ENCODE results near the gene ZNF324B. TPM values are rescaled to one million over a fixed set of nuclear protein-coding genes. Genes with fewer than 3 reads are reported as not detected.
"Not testable (repeated sequence)": the region's sequence is repeated elsewhere in the genome, so short reads cannot be mapped to it uniquely, and the experiment has no call there.

The ZNF324B gene
- total and polyA plus RNA-seq, 9 donors: 4.2 to 11.4 (median 8.3) TPM

DNA sequence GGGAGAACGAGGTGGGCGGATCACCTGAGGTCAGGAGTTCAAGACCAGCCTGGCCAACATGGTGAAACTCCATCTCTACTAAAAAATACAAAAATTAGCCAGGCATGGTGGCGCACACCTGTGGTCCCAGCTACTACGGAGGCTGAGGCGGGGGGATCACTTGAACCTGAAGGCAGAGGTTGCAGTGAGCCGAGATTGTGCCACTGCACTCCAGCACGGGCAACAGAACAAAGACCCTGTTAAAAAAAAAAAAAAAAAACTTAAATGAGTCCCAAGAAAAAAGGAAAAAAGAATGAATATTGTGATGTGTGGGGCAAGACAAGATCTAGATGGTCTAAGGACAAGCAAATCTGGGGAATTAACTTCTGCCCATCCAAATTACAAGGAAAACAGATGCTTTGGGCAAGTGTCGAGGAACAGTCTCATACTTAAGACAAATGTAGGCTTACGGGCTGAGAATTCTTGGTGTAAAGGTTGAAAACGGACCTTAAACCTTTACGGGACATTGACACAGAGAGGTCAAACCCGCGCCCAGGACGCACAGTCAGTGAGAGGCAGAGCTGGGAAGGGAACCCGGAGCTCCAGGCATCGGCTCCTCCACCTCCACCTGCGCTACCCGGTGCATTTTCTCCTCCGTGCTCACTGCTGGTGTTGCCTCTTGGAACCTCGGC, 14.8 kb downstream of the ZNF324B start:
- intact Hi-C loops (cut with DNase I): no loop called here
- peak overlapping the region; percentile 62 for H3K4me3 ChIP-seq
- H3K27me3 ChIP-seq: no peaks in the 10 kb centered on the region
- peaks cover 6% of the 10 kb centered on the region for H3K4me1 ChIP-seq (ENCODE audit: insufficient read depth)
- no peaks in the 10 kb centered on the region for H3K9me3 ChIP-seq
- no peak overlapping the region for H3K27ac ChIP-seq
- DNase-seq: no peak
- H3K36me3 ChIP-seq: no peaks in the 10 kb centered on the region
- TF ChIP-seq, protein P1, sequence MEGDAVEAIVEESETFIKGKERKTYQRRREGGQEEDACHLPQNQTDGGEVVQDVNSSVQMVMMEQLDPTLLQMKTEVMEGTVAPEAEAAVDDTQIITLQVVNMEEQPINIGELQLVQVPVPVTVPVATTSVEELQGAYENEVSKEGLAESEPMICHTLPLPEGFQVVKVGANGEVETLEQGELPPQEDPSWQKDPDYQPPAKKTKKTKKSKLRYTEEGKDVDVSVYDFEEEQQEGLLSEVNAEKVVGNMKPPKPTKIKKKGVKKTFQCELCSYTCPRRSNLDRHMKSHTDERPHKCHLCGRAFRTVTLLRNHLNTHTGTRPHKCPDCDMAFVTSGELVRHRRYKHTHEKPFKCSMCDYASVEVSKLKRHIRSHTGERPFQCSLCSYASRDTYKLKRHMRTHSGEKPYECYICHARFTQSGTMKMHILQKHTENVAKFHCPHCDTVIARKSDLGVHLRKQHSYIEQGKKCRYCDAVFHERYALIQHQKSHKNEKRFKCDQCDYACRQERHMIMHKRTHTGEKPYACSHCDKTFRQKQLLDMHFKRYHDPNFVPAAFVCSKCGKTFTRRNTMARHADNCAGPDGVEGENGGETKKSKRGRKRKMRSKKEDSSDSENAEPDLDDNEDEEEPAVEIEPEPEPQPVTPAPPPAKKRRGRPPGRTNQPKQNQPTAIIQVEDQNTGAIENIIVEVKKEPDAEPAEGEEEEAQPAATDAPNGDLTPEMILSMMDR (IDR thresholded peaks at IDR 0.05): no peak
- WGBS, 3 donors: 27 to 41% (median 31%) methylated on average over 18 to 20 of the region's 20 CpGs

DNA sequence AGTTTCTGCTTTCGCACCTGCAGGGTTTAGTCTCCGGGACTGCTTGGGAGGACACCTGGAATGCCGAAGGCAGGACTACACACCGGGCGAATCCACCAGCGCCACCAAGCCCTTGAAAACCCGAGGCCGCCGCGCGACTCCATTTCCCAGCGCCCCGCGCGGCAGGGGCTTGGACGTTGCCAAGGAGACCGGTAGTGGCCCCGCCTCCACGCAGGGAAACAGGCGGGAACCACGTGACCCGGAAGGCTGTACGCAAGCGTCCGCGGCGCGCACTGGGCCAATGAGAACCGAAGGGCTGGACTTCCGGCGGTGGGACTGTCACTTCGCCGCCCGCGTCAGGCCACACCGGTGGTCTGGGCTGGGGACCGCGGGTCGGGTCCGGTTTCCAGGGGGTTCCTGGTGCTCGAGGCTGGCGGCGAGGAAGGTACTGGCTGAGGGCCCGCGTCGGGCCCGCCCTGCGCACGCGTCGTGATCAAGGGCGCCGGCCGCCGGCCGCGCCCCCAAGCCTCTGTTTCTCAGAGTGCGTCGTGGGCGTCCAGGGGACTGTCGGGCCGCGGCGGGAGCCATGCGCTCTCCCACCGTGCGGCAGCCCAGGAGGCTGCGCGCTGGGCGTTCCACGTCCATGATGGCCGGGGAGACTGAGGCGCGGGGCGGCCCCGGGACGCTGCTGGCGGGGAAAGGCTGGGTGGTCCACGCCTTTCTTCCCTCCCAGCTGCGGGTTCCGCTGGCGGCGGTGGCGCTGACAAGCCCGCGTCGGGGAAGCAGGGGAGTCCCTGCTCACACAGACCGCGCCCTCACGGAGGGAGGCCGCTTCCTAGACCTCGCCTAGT, 15.6 kb downstream of the ZNF324B start, which contains the start of gene ZNF324:
Gene ZNF324 (plus strand): TSS at position 321 of the 830 bp plus-strand sequence. CDS start 2,106 bp downstream, outside the sequence.
- DNase-seq: peak; percentile 97 to 98 (median 98)
- WGBS, 3 donors: 0 to 1% (median 0%) methylated on average over 52 to 92 of the region's 92 CpGs
- H3K4me3 ChIP-seq: peak within 1 kb of the TSS; percentile 62
- H3K27me3 ChIP-seq: no peaks in the 10 kb centered on the region
- H3K36me3 ChIP-seq: no peaks in the 10 kb centered on the region
- peak; percentile 42 for TF ChIP-seq POLR2A (IDR thresholded peaks at IDR 0.05)
- TF ChIP-seq, protein P1 (IDR thresholded peaks at IDR 0.05): no peak
- intact Hi-C loops (cut with DNase I): no loop called here
- no peaks in the 10 kb centered on the region for H3K9me3 ChIP-seq
- peak within 1 kb of the TSS in 1 of 2 donors; percentile 44 for H3K27ac ChIP-seq
- peaks cover 6% of the 10 kb centered on the region for H3K4me1 ChIP-seq (ENCODE audit: insufficient read depth)

DNA sequence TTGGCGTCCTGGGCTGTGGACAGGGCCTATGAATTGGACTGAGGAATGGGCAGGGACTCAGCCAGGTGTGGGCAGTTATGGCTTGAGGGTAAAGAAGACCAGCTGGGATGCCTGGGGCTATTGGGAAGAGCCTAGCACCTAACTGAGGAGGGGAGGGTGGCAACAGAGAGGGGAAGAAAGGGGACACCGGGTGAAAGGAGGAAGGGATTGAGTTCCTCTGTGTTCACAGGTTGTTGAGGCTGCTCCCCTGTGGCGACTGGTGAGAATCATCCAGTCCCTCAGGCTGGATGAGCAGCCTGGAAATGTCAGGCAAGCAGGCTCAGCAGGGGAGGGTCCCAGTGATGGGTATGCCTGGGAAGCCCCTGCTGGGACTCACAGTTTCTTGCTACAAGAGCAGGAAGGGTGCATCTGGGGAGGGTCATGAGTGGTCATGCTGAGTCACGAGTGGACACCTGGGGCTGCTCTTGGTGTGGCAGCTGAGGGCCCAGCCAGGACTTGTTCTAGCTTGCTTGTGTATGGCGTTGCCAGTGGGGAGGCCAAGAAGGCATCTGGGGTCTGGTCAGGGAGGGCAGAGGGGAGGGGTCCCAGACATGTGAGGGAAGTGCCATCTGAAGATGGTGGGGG, 16.9 kb downstream of the ZNF324B start:
- intact Hi-C loops (cut with DNase I): no loop called here
- H3K4me3 ChIP-seq: no peak overlapping the region
- TF ChIP-seq EP300 (IDR thresholded peaks at IDR 0.05) (no peak), POLR2A (IDR thresholded peaks at IDR 0.05) (no peak)
- TF ChIP-seq, protein P1 (IDR thresholded peaks at IDR 0.05): no peak
- no peaks in the 10 kb centered on the region for H3K36me3 ChIP-seq
- peaks cover 6% of the 10 kb centered on the region for H3K4me1 ChIP-seq (ENCODE audit: insufficient read depth)
- no peak overlapping the region for H3K27ac ChIP-seq
- H3K27me3 ChIP-seq: no peaks in the 10 kb centered on the region
- no peak for DNase-seq
- no peaks in the 10 kb centered on the region for H3K9me3 ChIP-seq
- WGBS, 3 donors: 46 to 59% (median 49%) methylated on average over 5 of the region's 5 CpGs

DNA sequence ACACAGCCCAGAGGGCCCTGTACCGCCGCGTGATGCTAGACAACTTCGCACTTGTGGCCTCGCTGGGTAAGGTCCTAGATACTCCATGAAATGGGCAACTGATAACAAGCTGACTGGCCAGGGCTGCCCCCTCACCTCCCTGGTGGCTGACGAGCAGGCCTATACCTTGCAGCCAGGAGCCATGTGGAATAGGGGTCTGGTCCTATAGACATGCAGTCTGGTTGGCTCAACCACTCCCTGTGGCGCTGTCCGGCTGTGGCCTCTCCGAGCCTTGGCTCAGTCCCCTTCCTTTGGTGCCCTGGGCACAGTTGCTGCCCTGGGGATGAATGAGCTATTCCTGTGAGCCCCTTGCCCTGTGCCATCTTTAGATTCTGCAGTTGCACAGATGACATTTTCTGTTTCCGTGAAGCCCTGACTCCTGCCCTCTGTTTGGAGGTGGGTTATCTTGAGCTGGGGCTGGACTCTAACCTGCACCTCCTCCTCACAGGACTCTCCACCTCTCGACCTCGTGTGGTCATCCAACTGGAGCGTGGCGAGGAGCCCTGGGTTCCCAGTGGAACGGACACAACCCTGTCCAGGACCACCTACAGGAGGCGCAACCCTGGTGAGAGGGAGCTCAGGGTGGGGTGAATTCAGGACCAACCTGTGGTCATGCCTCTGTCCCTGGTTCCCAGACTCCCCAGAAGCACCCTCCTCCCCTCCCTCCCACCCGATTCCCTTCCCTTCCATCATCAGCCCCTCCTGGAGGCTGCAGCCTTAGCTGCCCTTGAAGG, 18.0 kb downstream of the ZNF324B start:
- Histone ChIP-seq H3K4me3 (no peak overlapping the region), H3K27ac (no peak overlapping the region), H3K36me3 (no peaks in the 10 kb centered on the region), H3K9me3 (no peaks in the 10 kb centered on the region), H3K4me1 (ENCODE audit: insufficient read depth) (peaks cover 6% of the 10 kb centered on the region), H3K27me3 (no peaks in the 10 kb centered on the region)
- intact Hi-C loops (cut with DNase I): no loop called here
- DNase-seq: no peak
- 84 to 91% (median 84%) methylated on average over 17 of the region's 17 CpGs for WGBS, 3 donors
- TF ChIP-seq, protein P1 (IDR thresholded peaks at IDR 0.05): no peak
- no peak for TF ChIP-seq POLR2A (IDR thresholded peaks at IDR 0.05)
- TF ChIP-seq EP300 (IDR thresholded peaks at IDR 0.05): no peak

GRCh38 chr19:58470837-58471543, 19.6 kb downstream of the ZNF324B start:
- H3K4me1 ChIP-seq (ENCODE audit: insufficient read depth): not testable (repeated sequence)

More at GRCh38 chr19:58470837-58471543, 19.6 kb downstream of the ZNF324B start:
- DNase-seq; H3K9me3 ChIP-seq; H3K36me3 ChIP-seq; intact Hi-C loops (cut with DNase I); H3K4me3 ChIP-seq; H3K27ac ChIP-seq; H3K27me3 ChIP-seq: not testable (repeated sequence)
- 86 to 92% (median 89%) methylated on average over 25 to 36 of the region's 53 CpGs for whole genome bisulfite sequencing, 3 donors

All from ovary (tissue), 9 donors.